Daoy (cell line): ENCODE data around the gene PRSS53. TPM values are rescaled to one million over a fixed set of nuclear protein-coding genes. Genes with fewer than 3 reads are reported as not detected.

Experiments used
- DNase-seq: peaks from one replicate; pipeline ENCODE4 v3.0.0-alpha.2; 2015; ENCODE audit warnings: low read depth
- total RNA-seq: library from RNA; depleted of rRNA; stranded (reverse); fragments of >200 nt; shearing (Covaris generic); gene quantifications from 2 replicates; pipeline ENCODE4 v1.2.3, GENCODE V29; 2014

PRSS53 gene
- total RNA-seq, 1 experiment from 2014 or later: 1.2 TPM

DNA sequence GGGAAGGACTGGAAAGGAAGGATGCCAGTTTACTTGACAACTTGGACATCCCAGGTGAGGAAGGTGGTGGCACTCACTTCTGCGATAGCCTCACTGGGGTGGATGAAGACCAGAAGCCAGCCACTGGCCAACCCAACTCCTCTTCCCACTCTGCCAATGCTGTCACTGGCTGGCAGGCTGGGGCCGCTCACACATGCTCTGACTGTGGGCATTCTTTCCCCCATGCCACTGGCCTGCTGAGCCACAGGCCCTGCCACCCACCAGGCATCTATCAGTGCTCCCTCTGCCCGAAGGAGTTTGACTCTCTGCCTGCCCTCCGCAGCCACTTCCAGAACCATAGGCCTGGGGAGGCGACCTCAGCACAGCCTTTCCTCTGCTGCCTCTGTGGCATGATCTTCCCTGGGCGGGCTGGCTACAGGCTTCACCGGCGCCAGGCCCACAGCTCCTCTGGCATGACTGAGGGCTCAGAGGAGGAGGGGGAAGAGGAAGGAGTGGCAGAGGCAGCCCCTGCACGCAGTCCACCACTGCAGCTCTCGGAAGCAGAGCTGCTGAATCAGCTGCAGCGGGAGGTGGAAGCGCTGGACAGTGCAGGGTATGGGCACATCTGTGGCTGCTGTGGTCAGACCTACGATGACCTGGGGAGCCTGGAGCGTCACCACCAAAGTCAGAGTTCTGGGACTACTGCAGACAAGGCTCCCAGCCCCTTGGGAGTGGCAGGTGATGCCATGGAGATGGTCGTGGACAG, 10.0 kb downstream of the PRSS53 start:
- no peak for DNase-seq

DNA sequence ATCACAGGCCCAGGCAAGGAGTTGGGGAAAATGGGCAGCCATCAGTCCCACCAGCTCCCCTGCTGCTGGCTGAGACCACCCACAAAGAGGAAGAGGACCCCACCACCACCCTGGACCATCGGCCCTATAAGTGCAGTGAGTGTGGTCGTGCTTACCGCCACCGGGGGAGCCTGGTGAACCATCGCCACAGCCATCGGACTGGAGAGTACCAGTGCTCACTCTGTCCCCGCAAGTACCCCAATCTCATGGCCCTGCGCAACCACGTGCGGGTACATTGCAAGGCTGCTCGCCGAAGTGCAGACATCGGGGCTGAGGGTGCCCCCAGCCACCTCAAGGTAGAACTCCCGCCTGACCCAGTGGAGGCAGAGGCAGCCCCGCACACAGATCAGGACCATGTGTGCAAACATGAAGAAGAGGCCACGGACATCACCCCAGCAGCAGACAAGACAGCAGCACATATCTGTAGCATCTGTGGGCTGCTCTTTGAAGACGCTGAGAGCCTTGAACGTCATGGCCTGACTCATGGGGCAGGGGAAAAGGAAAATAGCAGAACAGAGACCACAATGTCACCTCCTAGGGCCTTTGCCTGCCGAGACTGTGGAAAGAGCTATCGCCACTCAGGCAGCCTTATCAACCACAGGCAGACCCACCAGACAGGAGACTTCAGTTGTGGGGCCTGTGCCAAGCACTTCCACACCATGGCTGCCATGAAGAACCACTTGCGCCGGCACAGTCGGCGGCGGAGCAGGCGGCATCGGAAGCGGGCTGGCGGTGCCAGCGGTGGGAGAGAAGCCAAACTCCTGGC, 10.9 kb downstream of the PRSS53 start:
- DNase-seq: no peak

DNA sequence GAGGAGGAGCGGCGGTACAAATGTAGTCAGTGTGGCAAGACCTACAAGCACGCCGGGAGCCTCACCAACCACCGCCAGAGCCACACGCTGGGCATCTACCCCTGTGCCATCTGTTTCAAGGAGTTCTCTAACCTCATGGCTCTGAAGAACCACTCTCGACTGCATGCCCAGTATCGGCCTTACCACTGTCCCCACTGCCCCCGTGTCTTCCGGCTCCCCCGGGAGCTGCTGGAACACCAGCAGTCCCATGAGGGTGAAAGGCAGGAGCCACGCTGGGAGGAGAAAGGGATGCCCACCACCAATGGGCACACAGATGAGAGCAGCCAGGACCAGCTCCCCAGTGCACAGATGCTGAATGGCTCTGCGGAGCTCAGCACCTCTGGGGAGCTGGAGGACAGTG, 11.7 kb downstream of the PRSS53 start:
- no peak for DNase-seq

DNA sequence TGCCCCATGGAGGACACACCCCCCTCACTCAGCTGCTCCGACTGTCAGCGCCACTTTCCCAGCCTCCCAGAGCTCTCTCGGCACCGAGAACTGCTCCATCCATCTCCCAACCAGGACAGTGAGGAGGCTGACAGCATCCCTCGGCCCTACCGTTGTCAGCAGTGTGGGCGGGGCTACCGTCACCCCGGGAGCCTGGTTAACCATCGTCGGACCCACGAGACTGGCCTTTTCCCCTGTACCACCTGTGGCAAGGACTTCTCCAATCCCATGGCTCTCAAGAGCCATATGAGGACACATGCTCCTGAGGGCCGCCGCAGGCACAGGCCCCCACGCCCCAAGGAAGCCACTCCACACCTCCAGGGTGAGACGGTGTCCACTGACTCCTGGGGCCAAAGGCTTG, 12.4 kb downstream of the PRSS53 start:
- no peak for DNase-seq

DNA sequence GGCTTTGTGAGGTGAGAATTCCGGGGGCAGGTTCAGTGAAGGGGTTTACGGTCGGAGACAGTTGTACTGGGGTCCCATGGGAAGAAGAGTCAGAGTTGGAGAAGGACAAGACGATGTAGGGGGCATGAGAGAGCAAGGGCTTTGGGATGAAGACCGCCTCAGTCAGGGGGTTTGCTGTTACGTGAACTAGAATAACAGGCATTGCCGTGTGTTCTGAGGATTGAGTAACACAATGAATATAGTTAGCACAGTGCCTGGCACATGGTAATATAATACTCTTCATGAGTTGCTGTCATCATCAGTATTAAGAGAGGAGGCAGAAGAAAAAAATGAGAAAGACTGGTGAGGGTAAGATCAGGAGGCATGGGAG, 13.9 kb downstream of the PRSS53 start:
- DNase-seq: no peak

DNA sequence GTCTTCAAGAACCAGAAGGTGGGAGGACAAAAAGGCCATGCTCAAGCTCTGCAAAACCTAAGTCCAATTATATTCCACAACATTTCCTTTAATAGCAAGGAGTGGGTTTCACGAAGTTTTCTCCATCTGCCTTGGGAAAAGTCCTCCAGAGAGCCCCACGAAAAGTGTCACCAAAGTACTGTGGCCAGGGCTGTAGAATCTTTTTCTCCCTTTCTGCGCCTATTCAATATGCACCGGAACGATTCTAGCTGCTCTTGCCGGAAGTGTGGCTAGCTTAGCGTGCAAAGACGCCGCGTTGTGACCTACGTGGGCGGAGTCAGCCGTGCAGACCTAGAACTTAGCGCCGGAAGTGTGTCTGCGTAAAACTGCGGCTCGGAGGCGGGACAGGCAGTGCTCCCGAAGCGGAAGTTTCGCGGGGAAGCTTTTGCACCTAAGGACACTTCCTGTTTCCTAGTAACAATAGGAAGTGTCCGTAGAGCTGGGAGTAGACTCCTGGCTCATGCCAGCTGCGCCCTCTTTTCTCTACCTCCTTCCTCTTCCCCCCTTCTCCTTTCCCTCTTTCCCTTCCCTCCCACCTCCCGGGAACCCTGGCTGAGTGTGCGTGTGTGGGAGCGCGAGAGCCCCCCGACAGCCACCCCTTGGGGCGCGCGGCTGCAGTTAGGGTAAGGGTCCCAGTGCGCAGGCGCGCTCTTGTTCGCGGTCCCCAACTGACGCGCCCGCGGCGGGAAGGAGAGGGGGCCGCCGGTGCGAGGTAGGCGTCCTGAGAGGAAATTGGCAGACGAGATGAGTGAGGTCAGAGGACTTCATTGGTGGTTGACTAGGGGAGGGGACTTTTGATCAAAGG, 14.6 kb downstream of the PRSS53 start, which contains the start of the genes ZNF646 and ZNF668:
TSS of gene ZNF646 (plus strand) at position 453 of the 844 bp plus-strand sequence. CDS start 1,903 bp downstream, outside the sequence.
TSS of gene ZNF668 (minus strand) at position 271 of the 844 bp plus-strand sequence. CDS start 9,781 bp downstream, outside the sequence.
- DNase-seq: peak; percentile 99

DNA sequence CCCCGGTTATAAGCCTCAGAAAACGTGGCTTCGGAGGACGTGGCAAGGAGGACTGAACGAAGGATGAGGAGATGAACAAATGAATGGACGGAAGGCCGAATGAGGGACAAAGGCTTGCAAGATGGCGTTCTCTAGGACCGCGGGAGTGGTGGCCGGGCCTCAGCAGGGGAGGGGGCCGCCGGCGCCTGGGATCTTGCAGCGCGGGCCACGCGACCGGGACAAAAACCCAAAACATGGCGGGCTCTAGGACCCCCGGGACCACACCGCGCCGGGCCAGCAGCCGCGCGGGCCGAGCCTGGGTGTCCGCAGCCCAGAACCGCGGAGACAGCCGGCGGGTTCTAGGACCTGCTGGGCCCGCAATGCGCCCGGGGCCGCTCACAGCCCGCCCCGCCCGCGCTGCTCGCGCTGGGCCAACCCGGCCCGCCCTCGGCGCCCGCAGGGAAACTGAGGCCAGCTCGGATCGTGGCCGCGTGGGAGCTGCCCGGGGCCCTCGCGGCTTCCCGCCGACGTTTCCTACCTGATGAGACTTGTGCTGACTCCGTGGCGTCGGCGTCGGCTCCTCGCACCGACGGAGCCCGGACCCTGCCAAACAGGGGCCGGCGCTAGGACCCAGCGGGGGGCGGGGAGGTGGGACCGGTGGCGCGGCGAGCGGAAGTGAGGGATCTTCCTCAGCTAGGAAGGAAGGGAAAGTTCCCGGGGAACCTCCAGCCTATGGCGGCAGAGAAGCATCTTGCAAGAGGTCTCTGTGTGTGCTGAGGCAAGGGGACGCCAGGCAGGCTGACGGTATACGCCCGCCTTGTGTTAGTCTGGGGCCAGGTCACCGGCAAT, 15.4 kb downstream of the PRSS53 start:
- peak; percentile 92 for DNase-seq

DNA sequence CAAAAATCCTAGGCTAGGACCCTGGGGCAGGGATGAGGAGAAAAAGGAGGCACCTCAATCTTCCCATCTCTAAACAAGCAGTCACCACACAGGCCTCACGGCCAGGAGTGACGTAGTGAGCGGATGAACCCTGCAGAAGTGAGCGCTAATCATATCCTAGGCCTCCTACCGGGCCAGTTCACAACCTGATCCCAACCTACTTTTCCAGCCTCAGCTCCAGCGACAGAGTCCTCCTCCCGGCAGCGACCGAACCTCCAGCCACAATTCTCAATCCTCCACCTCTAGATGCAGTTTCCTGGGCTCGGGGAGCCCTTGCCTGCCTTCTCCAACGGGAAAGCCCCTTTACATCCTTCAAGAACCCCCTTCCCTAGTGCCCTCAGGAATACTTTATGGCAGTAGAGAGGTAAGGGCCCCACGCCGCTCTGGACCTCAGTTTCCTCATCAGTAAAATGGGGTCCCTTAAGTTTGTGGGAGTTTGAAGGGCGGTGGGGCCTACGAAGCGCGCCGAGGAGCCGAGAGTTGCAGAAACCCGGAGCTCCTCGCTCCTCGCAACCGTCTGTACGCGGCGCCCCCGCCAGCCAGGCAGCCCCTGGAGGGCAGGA, 16.1 kb downstream of the PRSS53 start:
- peak; percentile 55 for DNase-seq

DNA sequence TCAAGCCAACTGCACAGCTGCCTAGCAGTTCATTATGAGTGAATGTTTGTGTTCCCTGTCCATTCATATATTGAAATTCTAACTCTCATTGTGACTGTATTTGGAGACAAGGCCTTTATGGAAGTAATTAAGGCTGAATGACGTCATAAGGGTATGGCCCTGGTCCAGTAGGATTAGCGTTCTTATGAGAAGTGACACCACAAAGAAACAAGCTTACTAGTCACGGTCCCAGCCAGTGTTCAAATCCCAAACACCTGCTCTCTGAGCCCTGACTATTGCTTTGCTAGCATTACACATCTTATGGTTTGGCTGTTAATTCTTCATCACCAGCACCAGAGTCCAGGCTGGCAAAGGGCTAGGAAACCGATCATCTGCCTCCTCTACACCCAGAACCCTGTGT, 16.9 kb downstream of the PRSS53 start:
- peak; percentile 59 for DNase-seq

DNA sequence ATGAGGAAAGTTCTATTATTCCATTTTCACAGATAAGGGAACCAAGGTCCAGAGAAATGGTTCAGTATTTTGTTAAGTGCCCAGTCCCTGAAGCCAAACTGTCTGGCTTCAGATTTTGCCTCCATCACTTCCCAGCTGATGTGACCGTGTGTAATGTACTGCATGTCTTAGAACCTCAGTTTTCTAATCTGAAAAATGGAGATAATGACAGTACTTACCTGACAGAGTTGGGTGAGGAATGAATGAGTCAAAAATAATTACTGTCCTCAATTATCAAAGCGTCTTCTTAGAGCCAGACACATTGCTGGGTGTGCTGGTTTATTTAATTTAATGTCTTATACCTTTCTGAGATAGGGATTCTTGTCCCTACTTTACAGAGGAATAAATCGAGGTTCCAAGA, 21.4 kb downstream of the PRSS53 start:
- DNase-seq: no peak

DNA sequence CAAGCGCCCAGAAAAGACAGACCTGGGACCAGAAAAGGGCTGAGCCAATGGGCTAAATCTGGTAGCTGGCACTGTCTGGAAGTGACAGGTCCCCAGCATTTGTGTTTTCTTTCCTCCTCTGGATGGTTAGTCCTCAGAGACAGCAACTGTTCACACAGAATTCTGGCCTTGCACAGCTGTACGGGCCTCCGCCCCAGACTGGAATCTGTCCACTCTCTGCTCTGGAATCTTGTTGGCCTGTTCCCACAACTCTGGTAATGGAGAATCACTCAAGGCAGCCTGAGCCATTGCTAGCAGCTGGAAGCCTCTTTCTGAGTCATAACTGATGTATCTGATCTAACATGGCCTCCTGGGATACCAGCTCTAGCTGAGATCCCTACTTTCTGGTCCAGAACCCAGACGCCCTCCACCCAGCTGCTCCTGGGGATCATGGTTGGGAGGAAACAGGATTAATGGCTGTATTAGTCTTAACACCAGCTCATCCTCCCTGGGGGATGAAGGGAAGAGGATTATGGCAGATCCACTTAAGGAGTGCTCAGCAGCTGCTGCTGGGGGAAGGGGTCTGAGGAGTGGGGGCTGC, 23.8 kb downstream of the PRSS53 start:
- peak; percentile 79 for DNase-seq

DNA sequence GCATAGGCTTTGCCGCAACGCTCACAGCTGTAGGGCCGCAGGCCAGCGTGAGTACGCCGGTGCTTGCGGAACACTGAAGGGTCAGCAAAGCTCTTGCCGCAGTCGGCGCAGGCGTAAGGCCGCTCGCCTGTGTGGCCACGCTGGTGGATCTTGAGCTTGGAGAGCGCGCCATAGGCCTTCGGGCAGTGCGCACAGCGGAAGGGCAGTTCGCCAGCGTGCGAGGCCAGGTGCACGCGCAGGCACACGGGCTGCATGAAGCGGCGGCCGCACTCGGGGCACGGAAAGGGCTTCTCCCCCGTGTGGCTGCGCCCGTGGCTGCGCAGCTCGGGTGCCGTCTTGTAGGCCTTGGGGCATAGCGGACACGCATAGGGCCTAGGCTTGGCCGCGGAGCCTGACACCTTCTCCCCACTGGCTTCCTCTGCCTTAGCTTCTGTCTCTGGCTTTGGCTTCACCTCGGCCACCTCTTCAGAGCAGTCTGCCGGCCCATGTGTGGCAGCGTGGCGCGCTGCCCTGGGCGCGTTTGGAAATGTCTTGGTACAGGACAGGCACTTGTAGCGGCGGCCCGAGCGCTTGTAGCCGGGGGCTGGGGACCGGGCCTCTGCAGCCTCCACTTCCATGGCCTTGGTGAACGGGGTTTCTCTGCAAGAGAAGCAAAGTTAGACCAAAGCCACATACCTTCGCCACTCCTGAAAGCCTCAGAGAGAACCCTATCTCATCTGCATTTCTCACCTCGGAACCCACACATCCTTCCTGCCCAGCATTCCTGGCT, 24.7 kb downstream of the PRSS53 start:
- DNase-seq: no peak

DNA sequence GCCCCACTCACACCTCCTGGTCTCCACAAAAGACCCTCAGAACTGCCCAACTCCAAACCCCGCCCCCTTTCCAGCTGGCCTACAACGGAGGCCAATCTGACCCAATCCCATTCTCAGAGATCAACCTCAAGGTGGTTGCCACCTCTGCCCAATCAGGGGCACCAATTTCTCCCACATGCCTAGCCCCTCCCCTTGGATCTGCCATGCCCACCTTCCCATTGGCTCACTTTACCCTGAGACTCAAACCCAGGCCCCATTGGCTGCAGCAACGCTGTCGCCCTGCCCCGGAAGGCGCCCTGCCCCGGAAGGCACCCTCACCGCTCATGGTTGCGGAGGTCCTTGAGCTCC, 25.3 kb downstream of the PRSS53 start:
- no peak for DNase-seq

DNA sequence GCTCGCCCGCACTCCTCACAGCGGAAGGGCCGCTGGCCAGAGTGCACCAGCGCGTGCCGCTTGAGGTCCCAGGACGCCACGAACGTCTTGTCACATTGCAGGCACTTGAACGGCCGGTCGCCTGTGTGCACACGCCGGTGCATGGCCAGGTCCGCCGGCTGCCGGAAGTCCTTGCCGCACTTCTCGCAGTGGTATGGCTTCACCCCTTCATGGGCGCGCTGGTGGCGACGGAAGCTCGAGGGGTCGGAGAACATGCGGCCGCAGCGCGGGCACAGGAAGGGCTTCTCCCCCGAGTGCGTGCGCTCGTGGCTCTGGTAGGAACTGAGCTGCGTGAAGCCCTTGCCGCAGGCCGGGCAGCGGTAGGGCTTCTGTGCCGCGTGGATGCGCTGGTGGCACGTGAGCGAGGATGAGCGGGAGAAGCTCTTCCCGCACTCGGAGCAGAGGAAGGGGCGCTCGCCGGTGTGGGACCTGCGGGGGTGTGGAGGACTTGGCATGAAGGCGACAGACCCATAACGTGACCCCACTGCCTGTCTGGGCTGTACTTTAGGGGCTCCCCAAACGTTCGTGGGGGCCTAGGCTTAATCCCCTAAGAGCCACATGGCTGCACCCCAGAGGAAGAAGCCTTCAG, 26.8 kb downstream of the PRSS53 start:
- DNase-seq: no peak

DNA sequence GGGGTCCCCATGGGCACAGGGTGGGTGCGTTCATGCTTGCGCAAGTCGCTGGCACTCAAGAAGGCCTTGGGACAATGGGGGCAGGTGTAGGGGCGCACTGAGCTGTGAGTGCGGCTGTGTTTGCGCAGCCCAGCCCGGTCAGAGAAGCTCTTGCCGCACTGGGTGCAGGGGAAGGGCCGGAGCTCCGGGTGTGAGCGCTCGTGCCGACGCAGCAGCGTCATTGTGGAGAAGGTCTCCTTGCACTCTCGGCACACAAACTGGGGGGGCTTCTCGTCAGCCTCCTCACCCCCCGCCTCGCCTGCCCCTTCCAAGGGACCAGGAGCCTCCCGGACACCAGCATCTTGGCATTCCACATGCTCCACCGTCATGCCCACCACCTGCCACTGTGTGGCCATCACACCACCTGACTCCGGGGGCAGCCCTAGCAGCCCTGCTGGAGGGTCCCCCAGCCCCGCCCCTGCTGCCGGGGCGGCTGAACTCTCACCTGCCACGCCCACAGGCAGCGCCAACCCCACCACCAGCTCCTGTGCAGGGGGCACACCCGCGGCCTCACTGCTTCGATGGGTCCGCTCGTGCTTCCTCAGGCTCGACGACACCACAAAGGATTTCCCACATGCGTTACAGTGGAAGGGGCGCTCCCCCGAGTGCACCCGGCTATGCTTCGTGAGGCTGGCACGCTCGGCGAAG, 27.5 kb downstream of the PRSS53 start:
- no peak for DNase-seq

DNA sequence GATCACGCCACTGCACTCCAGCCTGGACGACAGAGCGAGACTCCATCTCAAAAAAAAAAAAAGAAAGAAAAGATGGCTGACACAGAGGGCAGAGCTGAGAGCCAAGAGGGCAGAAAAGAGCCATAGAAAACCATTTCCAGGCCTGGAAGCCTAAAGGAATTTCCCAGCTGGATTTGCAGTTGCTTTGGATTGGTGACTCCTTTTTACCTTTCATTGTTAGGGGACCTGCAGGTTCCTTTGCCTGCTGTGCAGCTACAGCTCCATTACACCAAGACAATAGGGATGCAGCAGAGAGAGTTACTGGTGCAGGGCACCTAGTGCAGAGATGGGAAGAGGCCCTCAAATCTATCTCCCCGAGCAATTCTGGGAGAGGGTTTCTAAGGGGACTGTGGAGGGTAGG, 33.1 kb downstream of the PRSS53 start:
- DNase-seq: no peak

DNA sequence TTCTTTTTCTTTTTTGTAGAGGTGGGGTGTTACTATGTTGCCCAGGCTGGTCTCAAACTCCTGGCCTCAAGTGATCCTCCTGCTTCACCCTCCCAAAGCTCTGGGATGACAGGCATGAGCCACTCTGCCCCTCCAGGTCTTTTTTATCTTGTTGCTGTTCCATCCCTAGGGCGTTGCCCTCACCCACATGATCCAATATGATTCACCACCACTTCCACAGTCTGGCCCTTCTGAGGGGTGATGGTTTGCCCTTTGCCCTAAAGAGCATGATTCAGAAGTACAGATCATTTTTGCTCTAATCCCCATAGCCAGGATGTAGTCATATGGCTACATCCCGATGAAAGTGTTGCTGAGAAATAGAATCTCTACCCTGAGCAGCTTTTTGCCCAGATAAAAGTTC, 36.6 kb downstream of the PRSS53 start:
- DNase-seq: peak; percentile 94

DNA sequence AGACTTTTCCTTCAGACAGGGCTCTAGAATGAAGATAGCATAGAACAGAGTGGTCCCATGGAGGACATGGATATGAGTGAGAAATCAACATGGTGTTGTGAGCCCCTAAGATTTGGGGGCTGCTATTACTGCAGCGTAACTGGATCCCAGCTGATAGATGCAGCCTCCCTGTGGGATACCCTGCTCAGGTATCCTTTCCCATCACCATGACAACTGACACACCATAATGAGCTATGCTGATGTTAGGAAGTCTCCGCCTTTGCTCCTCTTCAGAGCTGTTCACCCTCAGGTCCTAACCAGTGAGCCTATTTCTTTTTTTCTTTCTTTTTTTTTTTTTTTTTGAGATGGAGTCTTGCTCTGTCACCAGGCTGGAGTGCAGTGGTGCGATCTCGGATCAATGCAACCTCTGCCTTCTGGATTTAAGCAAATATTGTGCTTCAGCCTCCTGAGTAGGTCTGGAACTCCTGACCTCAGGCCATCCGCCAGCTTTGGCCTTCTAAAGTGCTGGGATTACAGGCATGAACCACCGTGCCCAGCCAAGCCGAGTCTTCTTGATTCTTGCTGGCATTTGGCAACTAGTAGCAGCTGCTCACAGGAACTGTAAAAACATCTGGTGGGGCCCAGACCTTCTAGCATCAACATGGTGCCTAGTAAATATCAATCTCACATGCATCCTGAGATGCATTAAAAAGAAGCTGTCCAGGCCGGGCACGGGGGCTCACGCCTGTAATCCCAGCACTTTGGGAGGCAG, 38.3 kb downstream of the PRSS53 start:
- no peak for DNase-seq
